BJ (cell line): ENCODE measurements around the gene CALML6. TPM values are rescaled to one million over a fixed set of nuclear protein-coding genes. Genes with fewer than 3 reads are reported as not detected.

Experiments used
- CTCF ChIA-PET: fragments of 350-600 bp; formaldehyde crosslinking; extraction: SDS; loops from one replicate; lab custom pipeline; 2021; ENCODE audit warnings: antibody characterized with exemption, inconsistent platforms; lab: Yijun Ruan, JAX
- POLR2A ChIA-PET: fragments of 300-600 bp; sonication (Branson Sonifier 250); formaldehyde crosslinking; extraction: SDS; loops from one replicate; lab custom pipeline; 2021; ENCODE audit warnings: antibody characterized with exemption; lab: Charles Lee
- DNase-seq: peaks from one replicate; pipeline ENCODE4 v3.0.0-alpha.2; 2011; ENCODE audit warnings: low read depth
- H3K27me3 ChIP-seq: 2 replicates; pipeline ENCODE4 v1.6.0; 2011; ENCODE audit warnings: low read length; ENCODE audit not compliant: control insufficient read depth, insufficient read depth
- H3K36me3 ChIP-seq: 2 replicates; pipeline ENCODE4 v1.5.1; 2011; ENCODE audit warnings: low read length; ENCODE audit not compliant: control insufficient read depth, insufficient read depth
- H3K4me3 ChIP-seq: 2 replicates; pipeline ENCODE4 v1.5.1; 2011; ENCODE audit warnings: low read depth, mild to moderate bottlenecking, control low read depth, low read length
- polyA plus RNA-seq: library from polyadenylated mRNA; depleted of rRNA; stranded (reverse); fragments of >200 nt; gene quantifications from 2 replicates; pipeline ENCODE4 v1.2.3, GENCODE V29; 2011
- TF ChIP-seq, protein P1 (sequence below): IDR thresholded peaks from 2 replicates; pipeline ENCODE4 v1.5.1; 2011; ENCODE audit warnings: low read depth, mild to moderate bottlenecking, control low read depth, inconsistent platforms, low read length, moderate library complexity; ENCODE audit not compliant: insufficient read depth

The CALML6 gene
- polyA plus RNA-seq, 1 experiment, result 0.31 TPM

DNA sequence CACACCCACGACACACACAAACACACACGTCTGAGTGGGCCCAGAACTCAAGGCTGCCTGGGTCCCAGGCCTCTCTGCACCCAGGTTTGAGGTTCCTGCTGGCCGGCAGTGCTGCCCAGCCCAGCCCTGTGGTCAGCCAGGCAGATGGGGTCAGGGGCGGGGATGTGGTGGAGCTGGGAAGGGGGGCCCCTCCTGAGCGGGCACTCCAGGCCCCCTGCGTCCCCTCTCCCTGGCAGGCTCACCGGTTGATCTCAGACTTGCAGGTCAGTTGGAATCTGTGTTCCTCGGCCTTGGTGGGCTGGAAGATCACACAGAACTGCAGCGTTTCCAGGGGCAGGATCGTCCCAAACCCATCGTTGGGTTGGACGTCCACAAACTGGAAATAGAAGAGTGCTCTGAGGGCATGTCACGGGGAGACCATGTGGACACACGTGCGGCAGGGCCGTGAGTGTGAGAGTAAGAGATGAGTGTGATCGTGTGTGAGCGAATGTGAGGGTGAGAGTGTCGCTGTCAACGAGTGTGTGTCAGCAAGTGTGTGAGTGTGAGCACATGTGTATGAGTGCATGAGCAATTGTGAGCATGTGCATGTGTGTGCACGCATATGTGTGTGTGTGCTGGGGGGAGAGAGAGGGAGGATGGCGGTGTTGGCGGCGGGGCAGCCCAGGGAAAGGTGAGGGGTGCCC lies 23.7 kb downstream of the CALML6 start:
- Histone ChIP-seq H3K4me3 (no peak overlapping the region), H3K36me3 (no peaks in the 10 kb centered on the region), H3K27me3 (0 out of 2 replicates have a peak, but pooled peaks cover 1% of the 10 kb centered on the region)
- CTCF ChIA-PET, result no interaction called here
- TF ChIP-seq, protein P1, sequence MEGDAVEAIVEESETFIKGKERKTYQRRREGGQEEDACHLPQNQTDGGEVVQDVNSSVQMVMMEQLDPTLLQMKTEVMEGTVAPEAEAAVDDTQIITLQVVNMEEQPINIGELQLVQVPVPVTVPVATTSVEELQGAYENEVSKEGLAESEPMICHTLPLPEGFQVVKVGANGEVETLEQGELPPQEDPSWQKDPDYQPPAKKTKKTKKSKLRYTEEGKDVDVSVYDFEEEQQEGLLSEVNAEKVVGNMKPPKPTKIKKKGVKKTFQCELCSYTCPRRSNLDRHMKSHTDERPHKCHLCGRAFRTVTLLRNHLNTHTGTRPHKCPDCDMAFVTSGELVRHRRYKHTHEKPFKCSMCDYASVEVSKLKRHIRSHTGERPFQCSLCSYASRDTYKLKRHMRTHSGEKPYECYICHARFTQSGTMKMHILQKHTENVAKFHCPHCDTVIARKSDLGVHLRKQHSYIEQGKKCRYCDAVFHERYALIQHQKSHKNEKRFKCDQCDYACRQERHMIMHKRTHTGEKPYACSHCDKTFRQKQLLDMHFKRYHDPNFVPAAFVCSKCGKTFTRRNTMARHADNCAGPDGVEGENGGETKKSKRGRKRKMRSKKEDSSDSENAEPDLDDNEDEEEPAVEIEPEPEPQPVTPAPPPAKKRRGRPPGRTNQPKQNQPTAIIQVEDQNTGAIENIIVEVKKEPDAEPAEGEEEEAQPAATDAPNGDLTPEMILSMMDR, result no peak
- POLR2A ChIA-PET, result no interaction called here
- DNase-seq, result no peak

DNA sequence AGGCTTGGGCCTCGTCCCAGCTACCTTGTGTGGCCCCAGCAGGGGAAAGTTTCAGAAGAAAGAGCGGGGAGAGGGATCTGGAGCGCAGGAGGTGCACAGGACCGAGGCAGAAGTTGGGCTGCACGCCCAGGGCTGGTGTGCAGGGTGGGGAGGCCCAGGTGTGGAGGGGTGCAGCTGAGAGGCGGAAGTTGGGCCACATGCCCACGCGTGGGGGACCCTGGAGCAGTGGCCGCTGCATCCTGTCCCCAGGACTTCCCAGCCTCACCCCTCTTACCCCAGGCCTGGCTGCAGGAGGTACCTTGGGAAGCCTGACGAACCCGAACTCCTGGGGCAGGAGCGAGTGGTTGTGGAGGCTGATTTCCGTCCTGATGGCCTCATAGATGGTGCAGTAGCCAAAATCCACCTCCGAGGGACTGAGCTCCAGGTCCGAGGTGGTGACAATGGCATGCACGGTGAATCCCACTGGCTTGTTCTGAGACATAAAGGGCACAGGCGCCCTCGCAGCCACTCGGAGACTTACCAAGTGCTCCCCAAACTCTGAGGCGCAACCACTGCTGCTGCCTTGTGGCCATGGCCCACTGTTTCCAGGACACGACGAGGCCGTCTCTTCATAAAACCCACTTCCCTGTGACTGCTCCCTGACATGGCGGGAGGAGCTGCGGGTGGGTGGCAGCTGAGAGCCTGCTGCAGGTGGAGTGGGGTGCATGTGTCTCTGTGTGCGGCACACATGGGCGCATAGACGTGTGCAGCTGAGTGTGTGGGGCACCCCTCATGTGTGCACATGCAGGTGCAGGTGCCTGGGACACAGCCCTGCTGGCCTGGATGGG lies 24.4 kb downstream of the CALML6 start:
- CTCF ChIA-PET, result interaction anchor here (2.8 kb wide), 1 partner anchor 105 kb away, joined by 15 read pairs; no protein-coding TSS in a partner anchor
- DNase-seq, result no peak
- TF ChIP-seq, protein P1, result no peak

DNA sequence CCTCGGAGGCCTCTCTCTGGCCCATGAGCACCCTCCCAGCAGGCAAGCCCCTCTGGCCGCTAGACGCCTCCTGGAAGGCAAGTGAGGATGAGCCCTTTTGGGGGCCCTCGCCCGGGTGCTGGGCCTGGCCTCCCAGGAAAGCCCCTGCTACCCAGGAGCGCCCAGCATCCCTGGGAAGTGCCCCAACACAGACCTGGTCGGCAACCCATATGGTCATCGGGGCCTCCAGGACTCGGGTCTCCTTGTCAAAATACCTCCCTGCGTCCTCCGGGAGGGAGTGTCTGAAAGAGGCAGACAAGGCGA lies 25.0 kb downstream of the CALML6 start:
- H3K27me3 ChIP-seq, result 0 out of 2 replicates have a peak, but pooled peaks cover 1% of the 10 kb centered on the region
- no peaks in the 10 kb centered on the region for H3K36me3 ChIP-seq
- TF ChIP-seq, protein P1, result no peak
- no peak for DNase-seq
- no peak overlapping the region for H3K4me3 ChIP-seq
- ChIA-PET POLR2A (no interaction called here), CTCF (interaction anchor here (2.8 kb wide), 1 partner anchor 104 kb away, joined by 15 read pairs; no protein-coding TSS in a partner anchor)

More for the DNA sequence above, 24.4 kb downstream of the CALML6 start:
- H3K4me3 ChIP-seq, result no peak overlapping the region
- POLR2A ChIA-PET, result no interaction called here
- no peaks in the 10 kb centered on the region for H3K36me3 ChIP-seq
- 0 out of 2 replicates have a peak, but pooled peaks cover 1% of the 10 kb centered on the region for H3K27me3 ChIP-seq

DNA sequence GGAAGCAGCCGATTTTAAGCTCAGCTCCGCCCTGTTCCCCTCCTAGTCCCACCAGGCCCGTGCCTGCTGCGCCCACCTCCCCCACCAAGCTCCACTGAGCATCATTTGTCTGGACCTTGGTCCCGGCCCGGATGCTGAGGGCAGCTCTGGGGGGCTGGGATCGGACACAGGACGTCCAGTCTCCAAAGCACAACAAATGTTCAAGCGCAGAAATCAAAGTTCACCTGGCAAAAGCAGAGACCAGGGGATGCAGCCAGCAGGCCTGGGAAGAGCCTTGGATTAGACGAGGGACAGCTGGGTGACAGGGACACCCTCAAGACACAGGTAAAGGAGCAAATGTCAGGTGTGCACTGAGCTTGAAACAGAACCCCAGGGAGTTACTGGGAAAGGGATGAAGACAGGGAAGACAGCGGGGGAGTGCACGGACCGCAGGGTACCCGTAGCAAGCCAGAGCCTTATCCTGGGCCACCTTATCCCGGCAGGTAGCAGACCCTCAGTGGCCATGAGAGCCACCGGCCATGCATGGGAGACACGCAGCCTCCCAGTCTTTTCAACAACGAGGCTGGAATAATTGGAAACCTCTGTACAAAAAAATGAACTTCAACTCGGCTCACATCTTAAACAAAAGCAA lies 26.3 kb downstream of the CALML6 start:
- no peak for DNase-seq
- Histone ChIP-seq H3K36me3 (no peaks in the 10 kb centered on the region), H3K4me3 (no peak overlapping the region), H3K27me3 (peaks cover 3% of the 10 kb centered on the region; the same call in 1 of the 2 replicates)
- ChIA-PET POLR2A (no interaction called here), CTCF (interaction anchor here (0.8 to 2.8 kb wide), 4 partner anchors 16 to 198 kb away, joined by 3 to 15 read pairs (median 4); no protein-coding TSS in a partner anchor)
- TF ChIP-seq, protein P1, result no peak
